ENCODE measurements around the gene MYT1. TPM values are rescaled to one million over a fixed set of nuclear protein-coding genes. Genes with fewer than 3 reads are reported as not detected.
"Not testable (repeated sequence)": the region's sequence is repeated elsewhere in the genome, so short reads cannot be mapped to it uniquely, and the experiment has no call there.

The MYT1 gene
- total RNA-seq, 1 experiment from 2014 or later, result 7.1 TPM

DNA sequence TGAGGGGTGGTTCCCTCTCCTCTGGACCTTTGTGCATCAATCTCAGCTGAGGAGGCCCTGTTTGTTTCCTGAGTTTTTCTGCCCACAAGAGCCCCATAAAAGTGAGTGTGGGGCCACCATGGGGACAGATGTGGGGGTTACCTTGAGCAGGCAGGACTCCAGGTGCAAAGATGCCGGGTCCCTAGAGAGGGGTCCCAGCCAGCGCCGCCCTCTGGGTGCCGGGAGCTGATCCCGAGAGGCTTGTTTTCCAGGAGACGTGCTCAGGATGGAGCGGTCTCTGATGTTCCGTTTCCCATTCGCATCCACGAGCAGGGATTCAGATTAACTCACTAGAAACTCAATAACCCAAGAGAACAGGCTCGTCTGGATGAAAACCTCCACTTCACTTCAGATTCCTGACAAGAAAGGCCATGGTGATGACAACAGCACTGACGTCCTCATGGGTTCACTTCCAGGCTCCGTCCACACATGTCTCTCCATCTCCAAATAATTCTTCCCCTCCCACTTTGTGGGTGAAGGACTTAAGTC lies 21.9 kb downstream of the MYT1 start:
- no peak overlapping the region for H3K4me3 ChIP-seq (replicated peaks in 1 of 2; ENCODE audit: low read depth in 1 of 2, low read length in 2 of 2)
- H3K4me1 ChIP-seq (ENCODE audit: control insufficient read depth in 1 of 2, insufficient read depth in 2 of 2, low read length in 2 of 2), result peaks cover 0 to 7% of the 10 kb centered on the region in 2 experiments; a peak in 1 of 4 replicates
- no peaks in the 10 kb centered on the region for H3K27me3 ChIP-seq (ENCODE audit: insufficient read depth, low read length)
- ATAC-seq (no peak), DNase-seq (ENCODE audit: low read depth, low spot score) (no peak)
- TF ChIP-seq FOSL1 (IDR thresholded peaks at IDR 0.05; ENCODE audit: low read depth) (no peak), CEBPB (IDR thresholded peaks at IDR 0.05; ENCODE audit: low read depth) (no peak), SIN3A (IDR thresholded peaks at IDR 0.05; ENCODE audit: low read depth) (no peak), CBX3 (IDR thresholded peaks at IDR 0.05; ENCODE audit: low read depth) (no peak), MAX (IDR thresholded peaks at IDR 0.05) (no peak), SRF (IDR thresholded peaks at IDR 0.05; ENCODE audit: low read depth) (no peak), POLR2A (IDR thresholded peaks at IDR 0.05; ENCODE audit: borderline replicate concordance, extremely low read depth, insufficient read depth, insufficient read length) (no peak), ZNF274 (IDR thresholded peaks at IDR 0.05; ENCODE audit: low read depth, low read length) (no peak), YY1 (IDR thresholded peaks at IDR 0.05; ENCODE audit: extremely low read depth, insufficient replicate concordance, low read depth, low read length) (no peak), ZBTB33 (IDR thresholded peaks at IDR 0.05; ENCODE audit: extremely low read depth, insufficient replicate concordance, low read length) (no peak), RAD21 (IDR thresholded peaks at IDR 0.05; ENCODE audit: low read depth) (no peak), EGR1 (IDR thresholded peaks at IDR 0.05; ENCODE audit: low read depth) (no peak), SP1 (IDR thresholded peaks at IDR 0.05; ENCODE audit: low read depth) (no peak), POLR2AphosphoS5 (IDR thresholded peaks at IDR 0.05; ENCODE audit: low read depth, low read length) (no peak), TCF7L2 (IDR thresholded peaks at IDR 0.05; ENCODE audit: borderline replicate concordance, extremely low read depth, insufficient read depth, insufficient read length) (no peak), JUND (IDR thresholded peaks at IDR 0.05) (no peak), CTCF (IDR thresholded peaks at IDR 0.05 in 2 of 3, conservative IDR thresholded peaks at IDR 0.05 in 1 of 3; ENCODE audit: borderline replicate concordance in 1 of 3, insufficient read depth in 1 of 3, low read depth in 2 of 3, low read length in 2 of 3) (no peak), EZH2 (IDR thresholded peaks at IDR 0.05) (no peak)
- TF ChIP-seq, protein P1, sequence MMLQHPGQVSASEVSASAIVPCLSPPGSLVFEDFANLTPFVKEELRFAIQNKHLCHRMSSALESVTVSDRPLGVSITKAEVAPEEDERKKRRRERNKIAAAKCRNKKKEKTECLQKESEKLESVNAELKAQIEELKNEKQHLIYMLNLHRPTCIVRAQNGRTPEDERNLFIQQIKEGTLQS (IDR thresholded peaks at IDR 0.05), result no peak
- ChIA-PET POLR2A (no interaction called here), CTCF (no interaction called here), RAD21 (ENCODE audit: low non-redundant PET in 1 of 2, low total read pairs in 2 of 2, uncharacterized antibody in 2 of 2, unreplicated experiment in 2 of 2) (no interaction called here)
- no peak overlapping the region for H2AFZ ChIP-seq (ENCODE audit: low read depth, low read length, poor library complexity, severe bottlenecking)
- H4K20me1 ChIP-seq (ENCODE audit: insufficient read depth), result no peaks in the 10 kb centered on the region
- H3K9ac ChIP-seq (ENCODE audit: low read length), result no peak overlapping the region
- H3K79me2 ChIP-seq (ENCODE audit: insufficient read depth, low read length), result no peaks in the 10 kb centered on the region
- peaks cover 0 to 11% of the 10 kb centered on the region in 2 experiments; a peak in 1 of 4 replicates for H3K9me3 ChIP-seq (ENCODE audit: control insufficient read depth in 1 of 2, insufficient read depth in 1 of 2, low read depth in 1 of 2, low read length in 2 of 2)
- no peaks in the 10 kb centered on the region for H3K9me2 ChIP-seq (ENCODE audit: insufficient read depth)
- BruUV-seq (replicated peaks), result no TSS peak
- no peak overlapping the region for H3K4me2 ChIP-seq (ENCODE audit: low read length)
- H3K27ac ChIP-seq (ENCODE audit: low read depth, low read length), result no peak overlapping the region
- no peaks in the 10 kb centered on the region for H3K36me3 ChIP-seq (ENCODE audit: control insufficient read depth in 1 of 2, insufficient read depth in 2 of 2, low read length in 2 of 2)
- intact Hi-C loops (cut with micrococcal nuclease), result no loop called here

- BruUV-seq (replicated peaks); H3K79me2 ChIP-seq (ENCODE audit: insufficient read depth, low read length); H3K4me3 ChIP-seq (replicated peaks in 1 of 2; ENCODE audit: low read depth in 1 of 2, low read length in 2 of 2); intact Hi-C loops (cut with micrococcal nuclease); DNase-seq (ENCODE audit: low read depth, low spot score); H3K27ac ChIP-seq (ENCODE audit: low read depth, low read length); H3K4me1 ChIP-seq (ENCODE audit: control insufficient read depth in 1 of 2, insufficient read depth in 2 of 2, low read length in 2 of 2); CTCF ChIA-PET; ATAC-seq; POLR2A ChIA-PET; RAD21 ChIA-PET (ENCODE audit: low non-redundant PET in 1 of 2, low total read pairs in 2 of 2, uncharacterized antibody in 2 of 2, unreplicated experiment in 2 of 2); H2AFZ ChIP-seq (ENCODE audit: low read depth, low read length, poor library complexity, severe bottlenecking); H3K9ac ChIP-seq (ENCODE audit: low read length); H3K9me2 ChIP-seq (ENCODE audit: insufficient read depth); H3K4me2 ChIP-seq (ENCODE audit: low read length); H3K27me3 ChIP-seq (ENCODE audit: insufficient read depth, low read length); H4K20me1 ChIP-seq (ENCODE audit: insufficient read depth); H3K36me3 ChIP-seq (ENCODE audit: control insufficient read depth in 1 of 2, insufficient read depth in 2 of 2, low read length in 2 of 2): not testable (repeated sequence)
- H3K9me3 ChIP-seq (ENCODE audit: control insufficient read depth in 1 of 2, insufficient read depth in 1 of 2, low read depth in 1 of 2, low read length in 2 of 2), result peaks cover 0 to 11% of the 10 kb centered on the region in 2 experiments; a peak in 1 of 4 replicates
These were observed 23.0 kb downstream of the MYT1 start for GRCh38 chr20:64187213-64187612.

Measured in HCT116 (cell line).